SK-N-SH (cell line): ENCODE measurements around the gene MAML3.

Experiments
- POLR2AphosphoS5 ChIP-seq: IDR thresholded peaks from 2 replicates; pipeline ENCODE4 v1.6.1; 2012; ENCODE audit warnings: low read depth, low read length
- RAD21 ChIP-seq: IDR thresholded peaks from 2 replicates; pipeline ENCODE4 v1.6.1; 2012; ENCODE audit warnings: mild to moderate bottlenecking, low read length
- SIN3A ChIP-seq: IDR thresholded peaks from 2 replicates; pipeline ENCODE4 v1.6.1; 2012; ENCODE audit warnings: low read depth, mild to moderate bottlenecking, low read length, moderate library complexity, borderline replicate concordance

DNA sequence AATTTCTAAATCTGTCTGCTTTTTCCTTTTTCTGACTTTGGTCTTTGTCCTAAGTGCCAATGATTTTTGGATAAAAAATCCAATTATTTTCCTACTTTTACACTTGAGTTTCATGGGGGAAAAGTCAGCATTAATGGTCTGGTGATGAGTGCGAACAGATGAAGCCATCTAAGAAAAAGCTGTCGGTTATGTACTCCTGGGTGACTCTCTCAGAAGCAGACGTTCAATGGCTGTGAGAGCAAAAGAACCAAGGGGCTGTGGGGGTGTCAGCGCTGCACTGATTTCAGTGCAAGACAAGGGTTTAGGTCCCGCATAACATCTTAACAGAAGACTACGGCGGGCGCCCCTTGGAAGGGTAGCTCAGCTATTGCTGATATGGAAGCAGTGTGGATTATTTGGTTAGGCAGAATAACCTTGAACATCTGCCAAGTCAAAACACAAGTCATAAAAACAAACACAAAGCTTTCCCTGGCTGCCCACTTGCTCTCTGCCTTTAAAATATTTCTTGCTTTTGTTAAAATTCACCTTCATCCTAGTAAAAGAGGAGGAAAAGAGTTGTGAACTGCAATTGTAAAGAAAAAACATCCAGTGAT, 240.5 kb downstream of the MAML3 start:
- no peak for TF ChIP-seq RAD21
- no peak for TF ChIP-seq POLR2AphosphoS5
- no peak for TF ChIP-seq SIN3A
